DOHH2 (cell line): ENCODE data around the gene RALBP1.
A peak's percentile ranks its signal among the peaks of the same experiment; 100 is the strongest.

ENCODE experiments used
- CTCF ChIP-seq: fragments of 200-600 bp; sonication (generic); IDR thresholded peaks from one replicate; pipeline ENCODE4 v1.5.1; 2014; ENCODE audit warnings: antibody characterized with exemption, mild to moderate bottlenecking, low read depth, low read length; ENCODE audit not compliant: poor library complexity, severe bottlenecking
- EZH2phosphoT487 ChIP-seq: fragments of 200-600 bp; sonication (generic); IDR thresholded peaks from 2 replicates; pipeline ENCODE4 v1.6.1; 2017; ENCODE audit warnings: borderline replicate concordance, mild to moderate bottlenecking, antibody characterized with exemption, low read length, moderate library complexity, mixed read lengths

GRCh38 chr18:9575558-9575957 lies 100.2 kb downstream of the RALBP1 start:
- TF ChIP-seq CTCF (peak; percentile 59), EZH2phosphoT487 (no peak)
